HepG2 (cell line): ENCODE data around the gene POLR2B. TPM values are rescaled to one million over a fixed set of nuclear protein-coding genes. Genes with fewer than 3 reads are reported as not detected.

Experiments
- CENPX ChIP-seq: sonication (generic); formaldehyde crosslinking; IDR thresholded peaks from 2 replicates; pipeline ENCODE4 v1.9.0; 2021; ENCODE audit warnings: mild to moderate bottlenecking, missing genetic modification reagents, moderate library complexity
- GABPB1 ChIP-seq: IDR thresholded peaks from 2 replicates; pipeline ENCODE4 v1.6.1; 2016; ENCODE audit warnings: mild to moderate bottlenecking, missing genetic modification reagents, moderate library complexity, missing compliant biosample characterization
- GLI4 ChIP-seq: sonication (generic); formaldehyde crosslinking; IDR thresholded peaks from 2 replicates; pipeline ENCODE4 v1.5.1; 2020; ENCODE audit warnings: missing genetic modification reagents, mild to moderate bottlenecking, moderate library complexity, borderline replicate concordance
- HNF4G ChIP-seq, 2 experiments: sonication (generic) in 1 of 2; formaldehyde crosslinking in 1 of 2; IDR thresholded peaks; 2 replicates each; pipeline versions ENCODE4 v1.4.0 to v1.6.1; 2011 to 2020; ENCODE audit warnings: borderline replicate concordance in 2 of 2, low read depth in 2 of 2, mild to moderate bottlenecking in 2 of 2, low read length in 1 of 2, missing genetic modification reagents in 1 of 2, moderate library complexity in 1 of 2
- IKZF4 ChIP-seq: sonication (generic); formaldehyde crosslinking; IDR thresholded peaks from 2 replicates; pipeline ENCODE4 v1.5.1; 2020; ENCODE audit warnings: borderline replicate concordance, mild to moderate bottlenecking, low read depth, missing genetic modification reagents; ENCODE audit errors: not compliant biosample characterization
- KDM2A ChIP-seq: sonication (generic); formaldehyde crosslinking; IDR thresholded peaks from 2 replicates; pipeline ENCODE4 v1.4.0; 2020; ENCODE audit warnings: low read depth, missing genetic modification reagents, borderline replicate concordance
- MAFG ChIP-seq: sonication (generic); formaldehyde crosslinking; IDR thresholded peaks from 2 replicates; pipeline ENCODE4 v1.5.1; 2020; ENCODE audit warnings: mild to moderate bottlenecking, missing genetic modification reagents
- NCOA1 ChIP-seq: sonication (generic); formaldehyde crosslinking; IDR thresholded peaks from 2 replicates; pipeline ENCODE4 v1.9.0; 2021; ENCODE audit warnings: missing genetic modification reagents
- RBM22 ChIP-seq: fragments of 200-400 bp; formaldehyde crosslinking; optimal IDR thresholded peaks from 2 replicates; pipeline ENCODE3; 2017; ENCODE audit warnings: mild to moderate bottlenecking, low read length, moderate library complexity
- REL ChIP-seq: sonication (generic); formaldehyde crosslinking; conservative IDR thresholded peaks from 2 replicates; pipeline ENCODE4 v1.8.0; 2022; ENCODE audit warnings: mild to moderate bottlenecking, missing genetic modification reagents, moderate library complexity
- SAFB2 ChIP-seq: sonication (generic); formaldehyde crosslinking; IDR thresholded peaks from 2 replicates; pipeline ENCODE4 v1.5.1; 2020; ENCODE audit warnings: missing genetic modification reagents, low read depth, mild to moderate bottlenecking, borderline replicate concordance
- SP2 ChIP-seq: sonication (generic); formaldehyde crosslinking; IDR thresholded peaks from 2 replicates; pipeline ENCODE4 v1.5.1; 2020; ENCODE audit warnings: mild to moderate bottlenecking, missing genetic modification reagents
- ZNF674 ChIP-seq: sonication (generic); formaldehyde crosslinking; IDR thresholded peaks from 2 replicates; pipeline ENCODE4 v1.5.0; 2020; ENCODE audit warnings: low read depth, mild to moderate bottlenecking, missing genetic modification reagents
- ZNF75D ChIP-seq: sonication (generic); formaldehyde crosslinking; IDR thresholded peaks from 2 replicates; pipeline ENCODE4 v1.8.1; 2023; ENCODE audit warnings: missing genetic modification reagents, mild to moderate bottlenecking, borderline replicate concordance
- ZSCAN25 ChIP-seq: sonication (generic); formaldehyde crosslinking; IDR thresholded peaks from 2 replicates; pipeline ENCODE4 v1.8.0; 2022; ENCODE audit warnings: mild to moderate bottlenecking, missing genetic modification reagents
- polyA plus RNA-seq, 8 experiments: library from polyadenylated mRNA; depleted of rRNA in 3 of 8; stranded (reverse) in 7 of 8; unstranded in 1 of 8; fragments of >200 nt; fragmentation: Illumina TruSeq in 4 of 8; extraction: Trizol in 4 of 8; gene quantifications; 2 replicates each; pipeline versions ENCODE4 v1.2.1 to v1.2.3, GENCODE V29; 2011 to 2016; ENCODE audit warnings: low read depth in 4 of 8, missing spikeins in 1 of 8, mixed read lengths in 1 of 8; ENCODE audit not compliant: insufficient read depth in 1 of 8
- total RNA-seq, 5 experiments: library from RNA; depleted of rRNA; stranded (reverse); fragments of >200 nt; fragmentation: Illumina TruSeq; extraction: Trizol; gene quantifications; 2 replicates each; pipeline ENCODE4 v1.2.3, GENCODE V29; 2016; ENCODE audit warnings: low read depth in 1 of 5
- TF ChIP-seq, protein P1 (sequence below): sonication (generic); formaldehyde crosslinking; IDR thresholded peaks from 2 replicates; pipeline ENCODE4 v1.4.0; 2020; ENCODE audit warnings: missing genetic modification reagents, mild to moderate bottlenecking, borderline replicate concordance
- TF ChIP-seq, protein P2 (sequence below): sonication (generic); formaldehyde crosslinking; conservative IDR thresholded peaks from 2 replicates; pipeline ENCODE4 v1.4.0; 2020; ENCODE audit warnings: mild to moderate bottlenecking, missing genetic modification reagents, moderate library complexity
- TF ChIP-seq, protein P3 (sequence below): sonication (generic); formaldehyde crosslinking; conservative IDR thresholded peaks from 2 replicates; pipeline ENCODE4 v1.8.0; 2022; ENCODE audit warnings: missing genetic modification reagents
- TF ChIP-seq, protein P4 (sequence below): IDR thresholded peaks from 2 replicates; pipeline ENCODE4 v1.6.1; 2016

Gene POLR2B
- total and polyA plus RNA-seq, 2 of the 13 experiments (the other 11 are each of a cell fraction or from before 2014, with no cell fraction given), result 70.6 to 116 TPM

DNA sequence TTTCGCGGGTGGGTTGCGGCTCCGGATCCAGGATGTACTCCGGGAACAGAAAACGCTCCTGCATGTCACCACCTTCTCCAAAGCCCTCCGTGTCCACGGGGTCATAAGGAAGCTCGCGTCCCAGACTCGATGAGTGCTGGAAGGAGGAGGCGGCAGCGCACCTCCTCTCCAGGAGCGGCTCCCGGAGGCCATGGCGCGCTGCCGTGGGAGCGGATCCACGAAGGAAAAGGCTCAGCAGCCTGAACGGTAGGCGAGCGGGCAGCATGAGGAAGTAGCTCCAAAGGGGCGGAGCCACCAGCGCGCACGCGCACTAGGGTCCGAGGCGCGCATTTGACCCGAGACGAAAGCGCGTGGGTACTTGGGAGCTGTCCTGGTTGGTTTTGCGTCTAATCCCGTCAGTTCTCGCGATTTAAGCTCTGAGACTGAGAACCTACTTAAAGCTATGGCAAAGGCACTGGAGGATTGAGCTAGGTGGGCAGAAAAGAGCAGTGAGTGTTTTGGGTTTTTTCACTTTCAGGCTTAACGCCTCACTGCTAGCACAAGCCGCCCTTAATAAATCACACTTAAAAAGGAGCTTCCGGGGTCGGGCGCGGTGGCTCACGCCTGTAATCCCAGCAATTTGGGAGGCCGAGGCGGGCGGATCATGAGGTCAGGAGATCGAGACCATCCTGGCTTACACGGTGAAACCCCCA, 1.2 kb upstream of the POLR2B start, which contains the start of gene NOA1 (continued):
- TF ChIP-seq, protein P1, sequence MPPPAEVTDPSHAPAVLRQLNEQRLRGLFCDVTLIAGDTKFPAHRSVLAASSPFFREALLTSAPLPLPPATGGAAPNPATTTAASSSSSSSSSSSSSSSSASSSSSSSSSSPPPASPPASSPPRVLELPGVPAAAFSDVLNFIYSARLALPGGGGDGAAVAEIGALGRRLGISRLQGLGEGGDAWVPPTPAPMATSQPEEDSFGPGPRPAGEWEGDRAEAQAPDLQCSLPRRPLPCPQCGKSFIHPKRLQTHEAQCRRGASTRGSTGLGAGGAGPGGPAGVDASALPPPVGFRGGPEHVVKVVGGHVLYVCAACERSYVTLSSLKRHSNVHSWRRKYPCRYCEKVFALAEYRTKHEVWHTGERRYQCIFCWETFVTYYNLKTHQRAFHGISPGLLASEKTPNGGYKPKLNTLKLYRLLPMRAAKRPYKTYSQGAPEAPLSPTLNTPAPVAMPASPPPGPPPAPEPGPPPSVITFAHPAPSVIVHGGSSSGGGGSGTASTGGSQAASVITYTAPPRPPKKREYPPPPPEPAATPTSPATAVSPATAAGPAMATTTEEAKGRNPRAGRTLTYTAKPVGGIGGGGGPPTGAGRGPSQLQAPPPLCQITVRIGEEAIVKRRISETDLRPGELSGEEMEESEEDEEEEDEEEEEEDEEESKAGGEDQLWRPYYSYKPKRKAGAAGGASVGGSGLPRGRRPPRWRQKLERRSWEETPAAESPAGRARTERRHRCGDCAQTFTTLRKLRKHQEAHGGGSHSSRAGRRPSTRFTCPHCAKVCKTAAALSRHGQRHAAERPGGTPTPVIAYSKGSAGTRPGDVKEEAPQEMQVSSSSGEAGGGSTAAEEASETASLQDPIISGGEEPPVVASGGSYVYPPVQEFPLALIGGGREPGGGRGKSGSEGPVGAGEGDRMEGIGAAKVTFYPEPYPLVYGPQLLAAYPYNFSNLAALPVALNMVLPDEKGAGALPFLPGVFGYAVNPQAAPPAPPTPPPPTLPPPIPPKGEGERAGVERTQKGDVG, result no peak
- TF ChIP-seq SP2, result no peak
- 0 out of 2 replicates have a peak, but pooled peaks have one; percentile 12 for TF ChIP-seq NCOA1 (CRISPR knock-in tag)
- TF ChIP-seq CENPX, result no peak
- TF ChIP-seq RBM22, result no peak
- TF ChIP-seq ZNF674 (CRISPR knock-in tag), result no peak
- no peak for TF ChIP-seq REL (CRISPR knock-in tag)
- TF ChIP-seq ZSCAN25 (CRISPR knock-in tag), result no peak; the same call in 1 of the 2 replicates
- no peak for TF ChIP-seq ZNF75D (CRISPR knock-in tag)
- peak; percentile 17; the same call in 1 of the 2 replicates for TF ChIP-seq SAFB2 (CRISPR knock-in tag)
- TF ChIP-seq, protein P2, sequence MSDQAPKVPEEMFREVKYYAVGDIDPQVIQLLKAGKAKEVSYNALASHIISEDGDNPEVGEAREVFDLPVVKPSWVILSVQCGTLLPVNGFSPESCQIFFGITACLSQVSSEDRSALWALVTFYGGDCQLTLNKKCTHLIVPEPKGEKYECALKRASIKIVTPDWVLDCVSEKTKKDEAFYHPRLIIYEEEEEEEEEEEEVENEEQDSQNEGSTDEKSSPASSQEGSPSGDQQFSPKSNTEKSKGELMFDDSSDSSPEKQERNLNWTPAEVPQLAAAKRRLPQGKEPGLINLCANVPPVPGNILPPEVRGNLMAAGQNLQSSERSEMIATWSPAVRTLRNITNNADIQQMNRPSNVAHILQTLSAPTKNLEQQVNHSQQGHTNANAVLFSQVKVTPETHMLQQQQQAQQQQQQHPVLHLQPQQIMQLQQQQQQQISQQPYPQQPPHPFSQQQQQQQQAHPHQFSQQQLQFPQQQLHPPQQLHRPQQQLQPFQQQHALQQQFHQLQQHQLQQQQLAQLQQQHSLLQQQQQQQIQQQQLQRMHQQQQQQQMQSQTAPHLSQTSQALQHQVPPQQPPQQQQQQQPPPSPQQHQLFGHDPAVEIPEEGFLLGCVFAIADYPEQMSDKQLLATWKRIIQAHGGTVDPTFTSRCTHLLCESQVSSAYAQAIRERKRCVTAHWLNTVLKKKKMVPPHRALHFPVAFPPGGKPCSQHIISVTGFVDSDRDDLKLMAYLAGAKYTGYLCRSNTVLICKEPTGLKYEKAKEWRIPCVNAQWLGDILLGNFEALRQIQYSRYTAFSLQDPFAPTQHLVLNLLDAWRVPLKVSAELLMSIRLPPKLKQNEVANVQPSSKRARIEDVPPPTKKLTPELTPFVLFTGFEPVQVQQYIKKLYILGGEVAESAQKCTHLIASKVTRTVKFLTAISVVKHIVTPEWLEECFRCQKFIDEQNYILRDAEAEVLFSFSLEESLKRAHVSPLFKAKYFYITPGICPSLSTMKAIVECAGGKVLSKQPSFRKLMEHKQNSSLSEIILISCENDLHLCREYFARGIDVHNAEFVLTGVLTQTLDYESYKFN (CRISPR knock-in tag), result no peak
- TF ChIP-seq KDM2A, result peak; percentile 64
- TF ChIP-seq, protein P3, sequence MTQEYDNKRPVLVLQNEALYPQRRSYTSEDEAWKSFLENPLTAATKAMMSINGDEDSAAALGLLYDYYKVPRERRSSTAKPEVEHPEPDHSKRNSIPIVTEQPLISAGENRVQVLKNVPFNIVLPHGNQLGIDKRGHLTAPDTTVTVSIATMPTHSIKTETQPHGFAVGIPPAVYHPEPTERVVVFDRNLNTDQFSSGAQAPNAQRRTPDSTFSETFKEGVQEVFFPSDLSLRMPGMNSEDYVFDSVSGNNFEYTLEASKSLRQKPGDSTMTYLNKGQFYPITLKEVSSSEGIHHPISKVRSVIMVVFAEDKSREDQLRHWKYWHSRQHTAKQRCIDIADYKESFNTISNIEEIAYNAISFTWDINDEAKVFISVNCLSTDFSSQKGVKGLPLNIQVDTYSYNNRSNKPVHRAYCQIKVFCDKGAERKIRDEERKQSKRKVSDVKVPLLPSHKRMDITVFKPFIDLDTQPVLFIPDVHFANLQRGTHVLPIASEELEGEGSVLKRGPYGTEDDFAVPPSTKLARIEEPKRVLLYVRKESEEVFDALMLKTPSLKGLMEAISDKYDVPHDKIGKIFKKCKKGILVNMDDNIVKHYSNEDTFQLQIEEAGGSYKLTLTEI, result no peak
- peak; percentile 35; the same call in 1 of the 2 replicates for TF ChIP-seq GABPB1 (CRISPR knock-in tag)
- no peak for TF ChIP-seq MAFG (CRISPR knock-in tag)
- peak; percentile 50 for TF ChIP-seq IKZF4 (CRISPR knock-in tag)
- peak; percentile 29; the same call in 1 of the 2 replicates for TF ChIP-seq GLI4 (CRISPR knock-in tag)
- TF ChIP-seq HNF4G (IDR thresholded peaks at IDR 0.05; ENCODE audit: borderline replicate concordance, low read depth, low read length), result no peak
- TF ChIP-seq HNF4G (CRISPR knock-in tag; IDR thresholded peaks at IDR 0.05; ENCODE audit: borderline replicate concordance, low read depth), result no peak
- TF ChIP-seq, protein P4, sequence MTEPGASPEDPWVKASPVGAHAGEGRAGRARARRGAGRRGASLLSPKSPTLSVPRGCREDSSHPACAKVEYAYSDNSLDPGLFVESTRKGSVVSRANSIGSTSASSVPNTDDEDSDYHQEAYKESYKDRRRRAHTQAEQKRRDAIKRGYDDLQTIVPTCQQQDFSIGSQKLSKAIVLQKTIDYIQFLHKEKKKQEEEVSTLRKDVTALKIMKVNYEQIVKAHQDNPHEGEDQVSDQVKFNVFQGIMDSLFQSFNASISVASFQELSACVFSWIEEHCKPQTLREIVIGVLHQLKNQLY (CRISPR knock-in tag), result no peak
